Renal cortex interstitium (tissue), 11 donors: ENCODE measurements around the gene DNAJC30. TPM values are rescaled to one million over a fixed set of nuclear protein-coding genes. Genes with fewer than 3 reads are reported as not detected.
"Not testable (repeated sequence)": the region's sequence is repeated elsewhere in the genome, so short reads cannot be mapped to it uniquely, and the experiment has no call there.

Source experiments
- DNase-seq, 11 donors: peaks; one replicate each; pipeline ENCODE4 v3.0.0-alpha.2; 2013; ENCODE audit warnings: low read depth in 9 of 11, low spot score in 4 of 11; ENCODE audit errors: extremely low read depth in 1 of 11
- polyA plus RNA-seq, 3 donors: library from polyadenylated mRNA; unstranded; fragments of 120-200 nt; gene quantifications; one replicate each; pipeline ENCODE4 v1.2.1, GENCODE V29; 2013; ENCODE audit not compliant: insufficient read length in 3 of 3

The DNAJC30 gene
- polyA plus RNA-seq, 3 donors, result 8.9 to 11.2 (median 10.9) TPM

- no peak for DNase-seq
Measured at GRCh38 chr7:73700069-73700423, 16.8 kb upstream of the DNAJC30 start.

- no peak for DNase-seq
Measured at GRCh38 chr7:73699370-73700068, 16.3 kb upstream of the DNAJC30 start.

GRCh38 chr7:73698410-73698809, 15.2 kb upstream of the DNAJC30 start:
- DNase-seq, result no peak

- DNase-seq, result no peak
Measured at GRCh38 chr7:73696372-73696771, 13.1 kb upstream of the DNAJC30 start.

- DNase-seq, result no peak
Measured at GRCh38 chr7:73690646-73691045, 7.4 kb upstream of the DNAJC30 start.

GRCh38 chr7:73688288-73688687, 5.0 kb upstream of the DNAJC30 start:
- no peak for DNase-seq

- DNase-seq, result no peak
Measured at GRCh38 chr7:73685311-73685710, 2.1 kb upstream of the DNAJC30 start.

- no peak for DNase-seq
Measured at GRCh38 chr7:73683788-73684693, 788 bp upstream of the DNAJC30 start.

GRCh38 chr7:73682745-73683055, 553 bp downstream of the DNAJC30 start:
- no peak for DNase-seq

- DNase-seq, result no peak
Measured at GRCh38 chr7:73681031-73681430, 2.2 kb downstream of the DNAJC30 start.

- no peak for DNase-seq
Measured at GRCh38 chr7:73680501-73680900, 2.8 kb downstream of the DNAJC30 start.

- no peak for DNase-seq
Measured at GRCh38 chr7:73679709-73680108, 3.5 kb downstream of the DNAJC30 start.

- DNase-seq, result no peak
Measured at GRCh38 chr7:73678862-73679261, 4.4 kb downstream of the DNAJC30 start.

- not testable (repeated sequence) for DNase-seq
Measured at GRCh38 chr7:73676062-73676461, 7.2 kb downstream of the DNAJC30 start.

GRCh38 chr7:73674468-73675124, 8.7 kb downstream of the DNAJC30 start:
- no peak for DNase-seq

- no peak for DNase-seq
Measured at GRCh38 chr7:73671857-73672445, 11.3 kb downstream of the DNAJC30 start.

GRCh38 chr7:73671322-73671661, 12.0 kb downstream of the DNAJC30 start:
- DNase-seq, result no peak

- DNase-seq, result no peak
Measured at GRCh38 chr7:73669858-73670385, 13.3 kb downstream of the DNAJC30 start.

GRCh38 chr7:73669288-73669701, 14.0 kb downstream of the DNAJC30 start:
- DNase-seq, result no peak

GRCh38 chr7:73668886-73669230, 14.4 kb downstream of the DNAJC30 start:
- DNase-seq, result peak in 1 of 11 donors; percentile 43
